HL-60 (cell line): Measurements from ENCODE around the gene CFAP58.

ENCODE experiments used
- DNase-seq, 2 experiments: peaks; one replicate each; pipeline ENCODE4 v3.0.0-alpha.2; 2010 to 2020; ENCODE audit warnings: low read depth in 1 of 2, low spot score in 1 of 2
- H3K27ac ChIP-seq: fragments of 250-450 bp; sonication (Bioruptor Pico); replicated peaks from 2 replicates; pipeline ENCODE4 v1.5.1; 2020; ENCODE audit warnings: mild to moderate bottlenecking, moderate library complexity
- H3K27me3 ChIP-seq: fragments of 250-450 bp; sonication (Bioruptor Pico); 2 replicates; pipeline ENCODE4 v1.5.1; 2021; ENCODE audit warnings: mild to moderate bottlenecking, moderate library complexity; ENCODE audit not compliant: insufficient read depth, poor library complexity, severe bottlenecking
- H3K4me3 ChIP-seq: replicated peaks from 2 replicates; pipeline ENCODE4 v1.5.1; 2011; ENCODE audit warnings: mild to moderate bottlenecking, control low read depth, low read length; ENCODE audit not compliant: insufficient read depth
- GABPA ChIP-seq: IDR thresholded peaks from 2 replicates; pipeline ENCODE4 v1.6.1; 2012; ENCODE audit warnings: low read depth
- POLR2AphosphoS5 ChIP-seq: IDR thresholded peaks from 2 replicates; pipeline ENCODE4 v1.6.1; 2012; ENCODE audit warnings: low read depth
- SPI1 ChIP-seq: IDR thresholded peaks from 2 replicates; pipeline ENCODE4 v1.6.1; 2012; ENCODE audit warnings: low read depth, mild to moderate bottlenecking, borderline replicate concordance
- TF ChIP-seq, protein P1 (sequence below): IDR thresholded peaks from 2 replicates; pipeline ENCODE4 v1.6.1; 2012; ENCODE audit warnings: low read depth; ENCODE audit not compliant: insufficient replicate concordance
- TF ChIP-seq, protein P2 (sequence below): IDR thresholded peaks from one replicate; pipeline ENCODE4 v1.5.1; 2011; ENCODE audit warnings: low read length, control low read depth, inconsistent platforms; ENCODE audit not compliant: insufficient read depth

CFAP58 gene

DNA sequence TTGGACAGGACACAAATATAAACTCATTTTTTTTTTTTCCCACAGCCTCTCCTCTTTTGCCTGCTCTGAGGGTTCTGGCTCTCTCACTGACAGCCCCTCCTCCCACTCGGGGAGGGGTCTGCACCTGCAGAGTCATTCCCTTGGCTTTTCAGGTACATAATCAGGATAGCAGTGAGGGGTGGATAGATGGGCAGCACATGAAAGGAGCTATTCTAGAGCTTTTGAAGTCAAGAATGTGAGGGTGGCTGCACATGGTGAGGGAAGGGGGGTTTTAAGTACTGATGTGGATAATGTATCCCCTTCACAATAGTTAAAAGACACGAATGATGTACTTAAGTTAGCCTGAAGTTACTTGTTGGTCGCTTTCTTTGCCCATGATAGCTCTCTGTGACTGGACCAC, 76.2 kb downstream of the CFAP58 start:
- no peak for TF ChIP-seq SPI1
- TF ChIP-seq POLR2AphosphoS5, result no peak
- Histone ChIP-seq H3K27ac (no peak overlapping the region), H3K27me3 (no peaks in the 10 kb centered on the region), H3K4me3 (no peak overlapping the region)
- no peak for DNase-seq

DNA sequence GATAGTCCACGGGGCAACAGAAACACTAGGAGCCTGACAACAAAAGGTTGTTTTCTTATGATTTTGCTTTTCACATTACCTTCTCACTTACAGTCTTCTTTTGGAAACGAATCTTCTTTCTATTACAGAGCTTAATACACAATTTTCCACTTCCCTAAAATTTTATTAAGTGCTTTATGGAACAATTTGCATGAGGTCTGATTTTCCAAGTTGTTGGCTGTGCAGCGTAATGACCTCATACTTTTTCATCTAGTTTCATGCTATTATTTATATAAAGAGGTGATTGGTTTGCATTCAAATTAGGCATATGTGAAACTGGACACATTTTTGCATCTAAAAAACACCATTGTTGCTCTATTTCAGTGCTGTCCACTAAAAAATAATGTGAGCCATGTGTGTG, 76.7 kb downstream of the CFAP58 start:
- no peak for DNase-seq
- Histone ChIP-seq H3K27me3 (no peaks in the 10 kb centered on the region), H3K27ac (no peak overlapping the region), H3K4me3 (no peak overlapping the region)
- TF ChIP-seq, protein P1, sequence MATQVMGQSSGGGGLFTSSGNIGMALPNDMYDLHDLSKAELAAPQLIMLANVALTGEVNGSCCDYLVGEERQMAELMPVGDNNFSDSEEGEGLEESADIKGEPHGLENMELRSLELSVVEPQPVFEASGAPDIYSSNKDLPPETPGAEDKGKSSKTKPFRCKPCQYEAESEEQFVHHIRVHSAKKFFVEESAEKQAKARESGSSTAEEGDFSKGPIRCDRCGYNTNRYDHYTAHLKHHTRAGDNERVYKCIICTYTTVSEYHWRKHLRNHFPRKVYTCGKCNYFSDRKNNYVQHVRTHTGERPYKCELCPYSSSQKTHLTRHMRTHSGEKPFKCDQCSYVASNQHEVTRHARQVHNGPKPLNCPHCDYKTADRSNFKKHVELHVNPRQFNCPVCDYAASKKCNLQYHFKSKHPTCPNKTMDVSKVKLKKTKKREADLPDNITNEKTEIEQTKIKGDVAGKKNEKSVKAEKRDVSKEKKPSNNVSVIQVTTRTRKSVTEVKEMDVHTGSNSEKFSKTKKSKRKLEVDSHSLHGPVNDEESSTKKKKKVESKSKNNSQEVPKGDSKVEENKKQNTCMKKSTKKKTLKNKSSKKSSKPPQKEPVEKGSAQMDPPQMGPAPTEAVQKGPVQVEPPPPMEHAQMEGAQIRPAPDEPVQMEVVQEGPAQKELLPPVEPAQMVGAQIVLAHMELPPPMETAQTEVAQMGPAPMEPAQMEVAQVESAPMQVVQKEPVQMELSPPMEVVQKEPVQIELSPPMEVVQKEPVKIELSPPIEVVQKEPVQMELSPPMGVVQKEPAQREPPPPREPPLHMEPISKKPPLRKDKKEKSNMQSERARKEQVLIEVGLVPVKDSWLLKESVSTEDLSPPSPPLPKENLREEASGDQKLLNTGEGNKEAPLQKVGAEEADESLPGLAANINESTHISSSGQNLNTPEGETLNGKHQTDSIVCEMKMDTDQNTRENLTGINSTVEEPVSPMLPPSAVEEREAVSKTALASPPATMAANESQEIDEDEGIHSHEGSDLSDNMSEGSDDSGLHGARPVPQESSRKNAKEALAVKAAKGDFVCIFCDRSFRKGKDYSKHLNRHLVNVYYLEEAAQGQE, result no peak
- TF ChIP-seq GABPA, result no peak

DNA sequence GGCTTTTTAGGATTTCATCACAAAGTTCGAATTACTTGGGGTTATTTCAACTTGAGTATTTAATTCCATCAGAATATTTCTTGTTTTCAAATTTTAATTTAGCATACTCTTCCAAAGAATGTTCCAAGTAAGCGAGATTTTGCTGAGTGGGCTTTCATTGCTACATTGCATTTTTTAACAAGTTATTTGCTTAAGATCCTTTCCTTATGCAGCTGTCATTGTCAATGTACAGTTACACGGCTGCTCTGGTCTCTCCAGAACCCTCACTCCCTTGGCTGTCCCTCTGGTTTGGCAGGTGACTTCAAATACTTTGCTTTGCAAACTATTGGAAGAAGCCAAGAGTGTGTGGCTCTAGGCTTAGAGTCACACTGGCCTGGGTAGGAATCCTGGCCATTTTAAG, 80.0 kb downstream of the CFAP58 start:
- Histone ChIP-seq H3K4me3 (no peak overlapping the region), H3K27me3 (no peaks in the 10 kb centered on the region), H3K27ac (no peak overlapping the region)
- no peak for DNase-seq
- TF ChIP-seq, protein P1, result no peak
- no peak for TF ChIP-seq POLR2AphosphoS5
- TF ChIP-seq, protein P2, sequence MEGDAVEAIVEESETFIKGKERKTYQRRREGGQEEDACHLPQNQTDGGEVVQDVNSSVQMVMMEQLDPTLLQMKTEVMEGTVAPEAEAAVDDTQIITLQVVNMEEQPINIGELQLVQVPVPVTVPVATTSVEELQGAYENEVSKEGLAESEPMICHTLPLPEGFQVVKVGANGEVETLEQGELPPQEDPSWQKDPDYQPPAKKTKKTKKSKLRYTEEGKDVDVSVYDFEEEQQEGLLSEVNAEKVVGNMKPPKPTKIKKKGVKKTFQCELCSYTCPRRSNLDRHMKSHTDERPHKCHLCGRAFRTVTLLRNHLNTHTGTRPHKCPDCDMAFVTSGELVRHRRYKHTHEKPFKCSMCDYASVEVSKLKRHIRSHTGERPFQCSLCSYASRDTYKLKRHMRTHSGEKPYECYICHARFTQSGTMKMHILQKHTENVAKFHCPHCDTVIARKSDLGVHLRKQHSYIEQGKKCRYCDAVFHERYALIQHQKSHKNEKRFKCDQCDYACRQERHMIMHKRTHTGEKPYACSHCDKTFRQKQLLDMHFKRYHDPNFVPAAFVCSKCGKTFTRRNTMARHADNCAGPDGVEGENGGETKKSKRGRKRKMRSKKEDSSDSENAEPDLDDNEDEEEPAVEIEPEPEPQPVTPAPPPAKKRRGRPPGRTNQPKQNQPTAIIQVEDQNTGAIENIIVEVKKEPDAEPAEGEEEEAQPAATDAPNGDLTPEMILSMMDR, result no peak
- TF ChIP-seq GABPA, result no peak
- no peak for TF ChIP-seq SPI1

DNA sequence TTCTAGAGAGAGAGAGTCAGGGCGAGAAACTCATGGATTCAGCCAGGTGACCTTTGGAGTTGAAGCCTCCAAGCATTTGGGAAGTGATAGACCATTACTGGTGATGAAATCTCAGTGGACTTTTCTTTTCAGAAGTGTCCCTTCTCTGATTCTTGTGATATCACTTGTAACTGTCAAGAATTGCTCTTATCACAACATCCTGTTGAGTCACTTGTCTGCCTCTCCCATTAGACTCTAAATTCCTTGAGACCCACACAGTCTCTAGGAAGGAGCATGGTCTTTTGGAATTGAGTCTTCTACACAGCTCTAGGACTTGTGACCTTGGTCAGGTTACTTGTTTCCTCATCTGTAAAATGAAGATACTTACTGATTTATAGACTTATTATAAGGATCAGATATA, 81.0 kb downstream of the CFAP58 start:
- DNase-seq, result no peak
- Histone ChIP-seq H3K27me3 (no peaks in the 10 kb centered on the region), H3K4me3 (no peak overlapping the region), H3K27ac (no peak overlapping the region)
- TF ChIP-seq, protein P1, result no peak
- TF ChIP-seq GABPA (no peak), SPI1 (no peak), POLR2AphosphoS5 (no peak)
- TF ChIP-seq, protein P2, result no peak
